PC-3 (cell line): ENCODE data around the gene LTA4H.

ENCODE experiments used
- EZH2 ChIP-seq: fragments of 300-600 bp; sonication (generic); IDR thresholded peaks from one replicate; pipeline ENCODE4 v1.6.1; 2017; ENCODE audit warnings: antibody characterized with exemption, mild to moderate bottlenecking, low read length; ENCODE audit not compliant: unreplicated experiment
- TF ChIP-seq, protein P1 (sequence below): fragments of 300-600 bp; sonication (generic); conservative IDR thresholded peaks from 2 replicates; pipeline ENCODE4 v1.5.1; 2017; ENCODE audit warnings: antibody characterized with exemption, low read depth, mild to moderate bottlenecking, low read length

DNA sequence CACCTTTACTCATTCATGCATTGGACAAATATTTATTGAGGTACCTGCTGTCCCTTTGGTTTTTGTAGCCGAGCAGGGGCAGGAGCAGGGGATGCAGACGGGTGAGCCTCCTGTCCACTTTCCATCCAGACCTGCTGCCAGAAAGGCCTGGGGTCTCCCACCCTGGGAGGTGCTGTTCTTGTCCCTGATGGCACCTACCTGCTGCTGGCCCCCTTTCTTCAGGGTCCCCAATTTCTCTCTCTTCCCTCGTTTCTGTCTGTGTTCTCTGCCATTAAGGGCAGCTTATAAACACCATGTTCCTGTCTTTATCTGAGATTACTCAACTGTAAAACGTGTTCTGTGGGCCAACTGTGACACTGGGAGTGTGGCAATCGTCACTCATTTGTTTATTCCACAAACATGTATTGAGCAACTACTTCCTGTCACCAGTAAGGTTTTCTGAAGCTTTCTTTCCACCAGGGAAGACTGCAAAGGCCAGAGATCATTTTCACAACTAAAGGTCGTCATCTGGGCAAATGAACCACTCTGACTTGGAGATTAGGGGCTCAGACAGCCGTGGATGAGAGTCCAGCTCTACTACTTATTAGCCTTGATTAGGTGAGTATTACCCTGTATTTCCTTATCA lies 39.2 kb downstream of the LTA4H start, which contains the start of gene HAL:
- TF ChIP-seq, protein P1, sequence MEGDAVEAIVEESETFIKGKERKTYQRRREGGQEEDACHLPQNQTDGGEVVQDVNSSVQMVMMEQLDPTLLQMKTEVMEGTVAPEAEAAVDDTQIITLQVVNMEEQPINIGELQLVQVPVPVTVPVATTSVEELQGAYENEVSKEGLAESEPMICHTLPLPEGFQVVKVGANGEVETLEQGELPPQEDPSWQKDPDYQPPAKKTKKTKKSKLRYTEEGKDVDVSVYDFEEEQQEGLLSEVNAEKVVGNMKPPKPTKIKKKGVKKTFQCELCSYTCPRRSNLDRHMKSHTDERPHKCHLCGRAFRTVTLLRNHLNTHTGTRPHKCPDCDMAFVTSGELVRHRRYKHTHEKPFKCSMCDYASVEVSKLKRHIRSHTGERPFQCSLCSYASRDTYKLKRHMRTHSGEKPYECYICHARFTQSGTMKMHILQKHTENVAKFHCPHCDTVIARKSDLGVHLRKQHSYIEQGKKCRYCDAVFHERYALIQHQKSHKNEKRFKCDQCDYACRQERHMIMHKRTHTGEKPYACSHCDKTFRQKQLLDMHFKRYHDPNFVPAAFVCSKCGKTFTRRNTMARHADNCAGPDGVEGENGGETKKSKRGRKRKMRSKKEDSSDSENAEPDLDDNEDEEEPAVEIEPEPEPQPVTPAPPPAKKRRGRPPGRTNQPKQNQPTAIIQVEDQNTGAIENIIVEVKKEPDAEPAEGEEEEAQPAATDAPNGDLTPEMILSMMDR, result no peak
- no peak for TF ChIP-seq EZH2
